ENCODE data around the gene IL17RE.
A peak's percentile ranks its signal among the peaks of the same experiment; 100 is the strongest.
"Not testable (repeated sequence)": the region's sequence is repeated elsewhere in the genome, so short reads cannot be mapped to it uniquely, and the experiment has no call there.

IL17RE gene

DNA sequence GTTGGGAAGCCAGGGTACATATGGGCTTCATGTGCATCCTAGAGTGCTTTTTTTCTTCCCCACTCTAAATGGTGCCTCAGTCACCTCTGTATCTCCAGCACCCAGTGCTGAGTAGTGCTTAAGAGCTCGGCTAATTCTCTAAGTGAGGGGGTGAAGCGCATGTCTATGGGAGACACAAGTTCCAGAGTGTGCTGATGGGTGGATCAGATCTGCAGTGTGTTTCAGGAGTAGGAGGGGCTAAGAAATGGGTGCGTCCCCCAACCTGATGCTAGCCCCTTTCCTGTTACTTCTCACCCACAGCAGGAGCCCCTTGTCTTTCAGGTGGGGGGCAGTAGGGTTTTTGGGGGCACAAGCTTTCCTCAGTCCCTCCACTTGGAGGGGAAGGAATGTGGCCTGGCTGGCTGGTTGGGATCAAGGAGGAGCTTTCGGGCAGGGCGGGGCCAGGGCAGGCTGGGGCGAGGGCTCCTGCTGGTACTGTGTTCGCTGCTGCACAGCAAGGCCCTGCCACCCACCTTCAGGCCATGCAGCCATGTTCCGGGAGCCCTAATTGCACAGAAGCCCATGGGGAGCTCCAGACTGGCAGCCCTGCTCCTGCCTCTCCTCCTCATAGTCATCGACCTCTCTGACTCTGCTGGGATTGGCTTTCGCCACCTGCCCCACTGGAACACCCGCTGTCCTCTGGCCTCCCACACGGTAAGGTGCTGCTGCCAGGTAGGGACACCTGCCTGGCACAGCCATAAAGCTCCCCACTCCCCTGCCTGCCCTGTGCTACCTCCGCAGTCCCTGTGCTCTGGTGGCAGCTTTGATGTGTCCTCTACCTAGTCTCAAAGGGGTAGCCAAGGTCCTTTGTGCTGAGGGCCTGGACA, at the start of gene IL17RE:
TSS of gene IL17RE (plus strand) at position 477 of the 866 bp plus-strand sequence. CDS start at position 562, 85 bp downstream.
- Mint-ChIP-seq H3K27ac (peak within 1 kb of the TSS; percentile 66), H3K9me3 (no peaks in the 10 kb centered on the region)

GRCh38 chr3:9854291-9854940, 48.2 kb upstream of the IL17RE start:
- H3K9me3 Mint-ChIP-seq; H3K4me1 Mint-ChIP-seq (ENCODE audit: low read depth); H3K36me3 Mint-ChIP-seq (ENCODE audit: low read depth); DNase-seq; H3K27ac Mint-ChIP-seq; H3K27me3 Mint-ChIP-seq; H3K4me3 Mint-ChIP-seq: not testable (repeated sequence)

More for the DNA sequence above, at the start of gene IL17RE:
- peak within 1 kb of the TSS; percentile 62 for H3K4me3 Mint-ChIP-seq
- H3K4me1 Mint-ChIP-seq (ENCODE audit: low read depth), result peaks cover 38% of the 10 kb centered on the region
- H3K36me3 Mint-ChIP-seq (ENCODE audit: low read depth), result no peaks in the 10 kb centered on the region
- peak; percentile 43 for DNase-seq
- no peaks in the 10 kb centered on the region for H3K27me3 Mint-ChIP-seq

- Mint-ChIP-seq H3K27me3 (peaks cover 4% of the 10 kb centered on the region), H3K36me3 (ENCODE audit: low read depth) (no peaks in the 10 kb centered on the region), H3K4me1 (ENCODE audit: low read depth) (peaks cover 5% of the 10 kb centered on the region), H3K27ac (no peak overlapping the region), H3K9me3 (no peaks in the 10 kb centered on the region), H3K4me3 (no peak overlapping the region)
- no peak for DNase-seq
These were observed 47.1 kb upstream of the IL17RE start for GRCh38 chr3:9855594-9855993.

DNA sequence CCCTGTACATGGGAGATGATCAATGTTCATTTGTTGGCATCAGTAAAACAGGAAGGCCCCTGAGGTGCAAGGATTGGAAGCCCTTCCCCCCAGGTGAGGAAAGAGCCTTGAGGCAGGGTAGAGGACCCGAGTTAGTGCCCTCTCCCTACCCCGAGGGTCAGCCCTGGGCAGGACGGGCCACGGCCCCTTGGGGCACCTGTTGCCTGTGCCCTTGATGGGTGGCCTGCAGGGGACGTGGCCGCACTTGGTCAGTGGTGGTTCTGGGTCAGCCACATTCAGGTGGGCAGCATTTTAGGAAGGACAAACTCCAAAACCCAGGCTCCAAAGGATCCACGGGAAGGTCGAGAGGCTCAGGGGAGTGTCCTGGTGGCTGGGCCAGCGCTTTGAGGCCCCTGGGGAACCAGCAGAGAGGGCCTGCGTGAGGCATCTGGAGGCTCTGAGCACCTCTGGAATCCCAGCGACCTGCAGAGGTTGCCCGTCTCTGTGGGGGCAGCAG, 43.1 kb upstream of the IL17RE start:
- H3K4me3 Mint-ChIP-seq, result no peak overlapping the region
- H3K9me3 Mint-ChIP-seq, result no peaks in the 10 kb centered on the region
- H3K4me1 Mint-ChIP-seq (ENCODE audit: low read depth), result peaks cover 2% of the 10 kb centered on the region
- no peaks in the 10 kb centered on the region for H3K36me3 Mint-ChIP-seq (ENCODE audit: low read depth)
- H3K27me3 Mint-ChIP-seq, result peaks cover 11% of the 10 kb centered on the region
- DNase-seq, result no peak
- no peak overlapping the region for H3K27ac Mint-ChIP-seq

- Mint-ChIP-seq H3K9me3 (no peaks in the 10 kb centered on the region), H3K36me3 (ENCODE audit: low read depth) (no peaks in the 10 kb centered on the region), H3K4me3 (no peak overlapping the region), H3K27me3 (peaks cover 11% of the 10 kb centered on the region), H3K27ac (no peak overlapping the region), H3K4me1 (ENCODE audit: low read depth) (peaks cover 2% of the 10 kb centered on the region)
- no peak for DNase-seq
These were observed 41.4 kb upstream of the IL17RE start for GRCh38 chr3:9861201-9861600.

DNA sequence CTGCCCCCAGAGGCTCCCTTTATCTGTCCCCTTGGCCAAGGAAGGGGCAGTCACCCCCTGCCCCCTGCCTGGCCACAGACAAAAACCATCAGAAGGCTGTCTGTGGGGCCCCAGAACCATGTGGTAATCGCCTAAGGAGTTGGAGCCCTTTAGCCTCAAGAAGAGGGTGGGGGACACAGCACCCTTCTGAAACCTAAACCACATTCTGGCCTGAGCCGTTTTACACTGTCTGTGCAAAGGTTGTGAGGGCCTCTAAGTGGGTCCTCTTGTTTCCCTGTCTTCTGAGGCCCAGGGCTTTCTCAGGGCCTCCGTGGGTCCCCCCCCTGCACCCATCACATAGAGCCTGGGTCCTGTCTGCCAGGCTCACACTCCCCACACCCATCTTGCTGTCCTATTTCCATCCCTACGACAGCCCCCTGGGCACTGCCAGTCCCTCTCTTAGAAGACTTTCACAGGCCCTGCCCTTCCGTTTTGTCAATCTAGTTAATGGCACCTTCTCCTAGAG, 41.0 kb upstream of the IL17RE start:
- Mint-ChIP-seq H3K27ac (no peak overlapping the region), H3K9me3 (no peaks in the 10 kb centered on the region), H3K4me3 (no peak overlapping the region), H3K4me1 (ENCODE audit: low read depth) (peaks cover 2% of the 10 kb centered on the region), H3K27me3 (peaks cover 11% of the 10 kb centered on the region), H3K36me3 (ENCODE audit: low read depth) (no peaks in the 10 kb centered on the region)
- no peak for DNase-seq

- Mint-ChIP-seq H3K9me3 (no peaks in the 10 kb centered on the region), H3K4me1 (ENCODE audit: low read depth) (peaks cover 2% of the 10 kb centered on the region), H3K27me3 (peaks cover 11% of the 10 kb centered on the region), H3K36me3 (ENCODE audit: low read depth) (no peaks in the 10 kb centered on the region), H3K27ac (no peak overlapping the region), H3K4me3 (peak overlapping the region; percentile 12)
- peak; percentile 59 for DNase-seq
These were observed 40.1 kb upstream of the IL17RE start for GRCh38 chr3:9862391-9863057.

DNA sequence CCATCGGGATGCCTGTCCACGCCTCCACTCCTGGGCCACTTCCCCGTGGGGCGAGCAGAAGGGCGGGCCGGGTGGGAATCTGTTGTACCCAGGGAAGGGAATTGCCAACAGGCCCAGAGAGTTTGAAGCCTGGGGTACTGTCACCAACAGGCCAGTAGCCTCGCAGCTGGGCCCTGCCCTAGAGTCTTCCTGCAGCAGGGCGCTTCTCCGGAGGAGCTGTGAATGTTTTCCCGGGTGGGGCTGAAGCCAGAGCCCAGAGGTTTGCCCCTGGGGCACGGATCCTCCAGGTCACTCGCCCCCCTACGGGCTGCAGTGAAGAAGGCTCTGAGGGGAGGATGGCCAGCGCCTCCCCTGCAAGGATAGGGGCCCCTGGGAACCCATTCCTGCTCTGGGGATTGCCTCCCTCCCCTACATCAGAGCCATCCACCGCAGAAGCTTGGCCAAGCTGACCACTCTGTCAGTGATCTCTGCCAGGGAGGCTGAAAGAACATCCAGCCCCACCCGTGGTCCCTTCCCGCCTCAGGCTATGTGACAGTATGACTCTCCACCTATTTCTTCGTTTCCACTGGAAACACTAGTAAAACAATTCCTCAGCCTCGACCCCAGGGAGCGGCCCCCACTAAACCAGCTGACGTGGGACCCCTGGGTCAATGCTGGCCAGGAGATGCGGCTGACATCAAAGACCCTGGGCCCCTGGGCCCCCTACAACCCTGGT, 39.4 kb upstream of the IL17RE start:
- peaks cover 11% of the 10 kb centered on the region for H3K27me3 Mint-ChIP-seq
- H3K4me1 Mint-ChIP-seq (ENCODE audit: low read depth), result peaks cover 2% of the 10 kb centered on the region
- no peak overlapping the region for H3K27ac Mint-ChIP-seq
- H3K4me3 Mint-ChIP-seq, result no peak overlapping the region
- DNase-seq, result no peak
- H3K9me3 Mint-ChIP-seq, result no peaks in the 10 kb centered on the region
- H3K36me3 Mint-ChIP-seq (ENCODE audit: low read depth), result no peaks in the 10 kb centered on the region

- Mint-ChIP-seq H3K9me3 (no peaks in the 10 kb centered on the region), H3K4me1 (ENCODE audit: low read depth) (peaks cover 2% of the 10 kb centered on the region), H3K27me3 (peaks cover 11% of the 10 kb centered on the region), H3K4me3 (no peak overlapping the region), H3K27ac (no peak overlapping the region), H3K36me3 (ENCODE audit: low read depth) (no peaks in the 10 kb centered on the region)
- no peak for DNase-seq
These were observed 38.3 kb upstream of the IL17RE start for GRCh38 chr3:9864200-9864927.

GRCh38 chr3:9865125-9865637, 37.5 kb upstream of the IL17RE start:
- not testable (repeated sequence) for H3K36me3 Mint-ChIP-seq (ENCODE audit: low read depth); H3K4me3 Mint-ChIP-seq; H3K9me3 Mint-ChIP-seq; H3K4me1 Mint-ChIP-seq (ENCODE audit: low read depth); DNase-seq; H3K27ac Mint-ChIP-seq
- peaks cover 11% of the 10 kb centered on the region for H3K27me3 Mint-ChIP-seq

DNA sequence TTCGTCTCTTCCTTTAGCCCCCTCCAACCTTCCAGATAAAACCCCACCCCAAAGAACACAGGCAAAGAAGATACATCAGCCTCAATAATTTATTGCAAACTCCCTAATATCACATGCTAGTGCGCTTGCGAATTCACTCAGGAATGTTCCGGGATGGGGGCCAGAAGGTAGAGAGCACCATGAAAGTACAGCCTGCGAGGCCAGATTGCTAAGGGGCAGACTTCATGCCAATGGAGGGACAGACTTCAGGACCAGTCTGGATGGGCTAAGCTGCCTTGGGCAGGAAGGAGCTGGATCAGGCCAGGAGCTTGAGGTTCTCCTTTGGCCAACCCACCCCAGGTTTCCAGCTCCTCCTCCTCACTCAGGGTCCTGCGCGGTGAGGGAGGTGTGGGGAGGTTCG, 36.0 kb upstream of the IL17RE start:
- no peaks in the 10 kb centered on the region for H3K36me3 Mint-ChIP-seq (ENCODE audit: low read depth)
- H3K9me3 Mint-ChIP-seq, result no peaks in the 10 kb centered on the region
- peaks cover 2% of the 10 kb centered on the region for H3K4me1 Mint-ChIP-seq (ENCODE audit: low read depth)
- no peak overlapping the region for H3K4me3 Mint-ChIP-seq
- peaks cover 11% of the 10 kb centered on the region for H3K27me3 Mint-ChIP-seq
- DNase-seq, result no peak
- H3K27ac Mint-ChIP-seq, result no peak overlapping the region

GRCh38 chr3:9867106-9867505, 35.5 kb upstream of the IL17RE start:
- no peak for DNase-seq
- Mint-ChIP-seq H3K4me3 (no peak overlapping the region), H3K27me3 (peaks cover 7% of the 10 kb centered on the region), H3K4me1 (ENCODE audit: low read depth) (peaks cover 2% of the 10 kb centered on the region), H3K27ac (no peak overlapping the region), H3K36me3 (ENCODE audit: low read depth) (no peaks in the 10 kb centered on the region), H3K9me3 (no peaks in the 10 kb centered on the region)

DNA sequence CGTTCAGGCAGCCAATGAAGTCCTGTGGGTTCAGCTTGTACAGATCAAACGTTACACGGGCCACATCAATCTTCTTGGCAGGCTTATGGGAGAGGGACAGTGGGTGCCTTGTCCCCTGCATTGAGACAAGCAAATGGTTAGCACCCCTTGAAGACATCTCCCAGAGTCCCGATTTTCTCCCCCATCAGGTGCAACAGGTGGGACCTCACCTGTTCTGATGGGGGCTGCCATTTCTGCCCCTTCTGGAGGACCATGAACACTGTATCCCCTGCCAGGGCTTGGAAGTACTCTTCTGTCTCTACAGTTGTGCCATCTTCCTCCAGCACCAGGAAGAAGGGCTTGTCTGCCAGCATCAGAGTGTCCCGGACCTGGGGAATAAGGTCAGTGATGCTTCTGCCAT, 32.7 kb upstream of the IL17RE start:
- H3K4me1 Mint-ChIP-seq (ENCODE audit: low read depth), result no peaks in the 10 kb centered on the region
- no peak overlapping the region for H3K4me3 Mint-ChIP-seq
- H3K9me3 Mint-ChIP-seq, result no peaks in the 10 kb centered on the region
- no peaks in the 10 kb centered on the region for H3K27me3 Mint-ChIP-seq
- DNase-seq, result no peak
- H3K27ac Mint-ChIP-seq, result no peak overlapping the region
- H3K36me3 Mint-ChIP-seq (ENCODE audit: low read depth), result no peaks in the 10 kb centered on the region
